WERI-Rb-1 (cell line): ENCODE data around the gene SLC2A4.

Source experiments
- DNase-seq: peaks from one replicate; pipeline ENCODE4 v3.0.0-alpha.2; 2020
- H3K27ac ChIP-seq: fragments of 250-450 bp; sonication (Bioruptor Pico); 2 replicates; pipeline ENCODE4 v1.5.1; 2020; ENCODE audit warnings: mild to moderate bottlenecking, moderate library complexity
- H3K27me3 ChIP-seq: fragments of 250-450 bp; sonication (Bioruptor Pico); 2 replicates; pipeline ENCODE4 v1.5.1; 2021; ENCODE audit warnings: mild to moderate bottlenecking, low read depth, moderate library complexity; ENCODE audit not compliant: insufficient read depth, severe bottlenecking
- H3K36me3 ChIP-seq: fragments of 250-450 bp; sonication (Bioruptor Pico); 2 replicates; pipeline ENCODE4 v1.5.1; 2020; ENCODE audit warnings: mild to moderate bottlenecking, moderate library complexity
- H3K4me3 ChIP-seq: 2 replicates; pipeline ENCODE4 v1.5.1; 2011; ENCODE audit warnings: low read depth, mild to moderate bottlenecking, control low read depth, low read length
- H3K9me3 ChIP-seq: fragments of 250-450 bp; sonication (Bioruptor Pico); 2 replicates; pipeline ENCODE4 v1.5.1; 2021; ENCODE audit warnings: mild to moderate bottlenecking, moderate library complexity; ENCODE audit not compliant: severe bottlenecking
- TF ChIP-seq, protein P1 (sequence below): IDR thresholded peaks from 2 replicates; pipeline ENCODE4 v1.5.1; 2011; ENCODE audit warnings: low read depth, mild to moderate bottlenecking, control low read depth, inconsistent platforms, low read length

SLC2A4 gene

DNA sequence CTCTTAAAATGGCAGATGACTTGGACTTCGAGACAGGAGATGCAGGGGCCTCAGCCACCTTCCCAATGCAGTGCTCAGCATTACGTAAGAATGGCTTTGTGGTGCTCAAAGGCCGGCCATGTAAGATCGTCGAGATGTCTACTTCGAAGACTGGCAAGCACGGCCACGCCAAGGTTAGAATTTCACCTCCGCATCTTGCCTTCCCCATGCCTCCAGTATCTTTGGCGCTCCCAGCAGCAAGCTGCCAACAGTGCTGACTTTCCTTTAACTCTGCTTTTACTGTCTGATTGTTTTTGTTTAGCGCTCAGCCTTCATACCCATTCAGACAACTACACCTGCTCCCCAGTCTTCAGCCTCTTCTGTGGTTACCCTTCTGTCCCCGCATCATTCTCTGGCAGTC is 28.1 kb downstream of the SLC2A4 start:
- Histone ChIP-seq H3K27ac (no peak overlapping the region), H3K36me3 (peaks cover 57% of the 10 kb centered on the region), H3K4me3 (no peak overlapping the region), H3K27me3 (no peaks in the 10 kb centered on the region), H3K9me3 (no peaks in the 10 kb centered on the region)
- no peak for DNase-seq
- TF ChIP-seq, protein P1, sequence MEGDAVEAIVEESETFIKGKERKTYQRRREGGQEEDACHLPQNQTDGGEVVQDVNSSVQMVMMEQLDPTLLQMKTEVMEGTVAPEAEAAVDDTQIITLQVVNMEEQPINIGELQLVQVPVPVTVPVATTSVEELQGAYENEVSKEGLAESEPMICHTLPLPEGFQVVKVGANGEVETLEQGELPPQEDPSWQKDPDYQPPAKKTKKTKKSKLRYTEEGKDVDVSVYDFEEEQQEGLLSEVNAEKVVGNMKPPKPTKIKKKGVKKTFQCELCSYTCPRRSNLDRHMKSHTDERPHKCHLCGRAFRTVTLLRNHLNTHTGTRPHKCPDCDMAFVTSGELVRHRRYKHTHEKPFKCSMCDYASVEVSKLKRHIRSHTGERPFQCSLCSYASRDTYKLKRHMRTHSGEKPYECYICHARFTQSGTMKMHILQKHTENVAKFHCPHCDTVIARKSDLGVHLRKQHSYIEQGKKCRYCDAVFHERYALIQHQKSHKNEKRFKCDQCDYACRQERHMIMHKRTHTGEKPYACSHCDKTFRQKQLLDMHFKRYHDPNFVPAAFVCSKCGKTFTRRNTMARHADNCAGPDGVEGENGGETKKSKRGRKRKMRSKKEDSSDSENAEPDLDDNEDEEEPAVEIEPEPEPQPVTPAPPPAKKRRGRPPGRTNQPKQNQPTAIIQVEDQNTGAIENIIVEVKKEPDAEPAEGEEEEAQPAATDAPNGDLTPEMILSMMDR: no peak

- Histone ChIP-seq H3K9me3 (no peaks in the 10 kb centered on the region), H3K4me3 (no peak overlapping the region), H3K36me3 (peaks cover 67% of the 10 kb centered on the region), H3K27me3 (no peaks in the 10 kb centered on the region), H3K27ac (no peak overlapping the region)
- no peak for DNase-seq
- TF ChIP-seq, protein P1: no peak
Observed at GRCh38 chr17:7311110-7311705, 29.7 kb downstream of the SLC2A4 start.

DNA sequence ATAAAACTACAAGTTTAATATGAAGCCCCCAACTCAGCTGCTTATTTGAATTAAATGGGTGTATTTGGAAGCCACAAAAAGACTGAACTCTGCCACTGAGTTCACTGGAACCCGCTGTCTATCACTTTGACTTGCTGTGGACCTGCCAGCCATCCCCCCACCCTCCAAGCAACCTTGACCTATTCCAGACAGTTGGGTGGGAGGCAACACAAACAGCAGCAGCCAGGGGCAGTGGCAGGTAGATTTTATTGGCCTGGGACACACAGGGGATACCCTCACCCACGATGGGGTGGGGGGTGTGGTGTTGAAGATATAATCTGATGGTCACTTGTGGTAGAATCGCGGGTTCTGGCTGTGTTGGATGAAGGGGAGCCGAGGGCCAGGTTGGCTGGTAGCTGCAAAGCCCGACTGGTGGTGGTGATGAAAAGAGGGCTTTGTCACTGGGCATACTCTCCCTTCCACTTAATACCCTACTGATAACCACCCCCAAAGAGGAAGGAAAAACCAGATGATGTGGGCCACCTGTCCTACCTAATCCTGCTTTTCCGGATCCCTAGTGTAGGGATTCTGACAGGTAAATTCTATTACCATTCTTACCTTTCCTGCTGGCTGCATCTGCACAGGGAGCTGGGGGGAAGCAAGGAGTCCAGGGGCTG is 31.0 kb downstream of the SLC2A4 start:
- H3K9me3 ChIP-seq: no peaks in the 10 kb centered on the region
- no peak overlapping the region for H3K27ac ChIP-seq
- no peak overlapping the region for H3K4me3 ChIP-seq
- TF ChIP-seq, protein P1: no peak
- no peak for DNase-seq
- peaks cover 76% of the 10 kb centered on the region for H3K36me3 ChIP-seq
- H3K27me3 ChIP-seq: no peaks in the 10 kb centered on the region

DNA sequence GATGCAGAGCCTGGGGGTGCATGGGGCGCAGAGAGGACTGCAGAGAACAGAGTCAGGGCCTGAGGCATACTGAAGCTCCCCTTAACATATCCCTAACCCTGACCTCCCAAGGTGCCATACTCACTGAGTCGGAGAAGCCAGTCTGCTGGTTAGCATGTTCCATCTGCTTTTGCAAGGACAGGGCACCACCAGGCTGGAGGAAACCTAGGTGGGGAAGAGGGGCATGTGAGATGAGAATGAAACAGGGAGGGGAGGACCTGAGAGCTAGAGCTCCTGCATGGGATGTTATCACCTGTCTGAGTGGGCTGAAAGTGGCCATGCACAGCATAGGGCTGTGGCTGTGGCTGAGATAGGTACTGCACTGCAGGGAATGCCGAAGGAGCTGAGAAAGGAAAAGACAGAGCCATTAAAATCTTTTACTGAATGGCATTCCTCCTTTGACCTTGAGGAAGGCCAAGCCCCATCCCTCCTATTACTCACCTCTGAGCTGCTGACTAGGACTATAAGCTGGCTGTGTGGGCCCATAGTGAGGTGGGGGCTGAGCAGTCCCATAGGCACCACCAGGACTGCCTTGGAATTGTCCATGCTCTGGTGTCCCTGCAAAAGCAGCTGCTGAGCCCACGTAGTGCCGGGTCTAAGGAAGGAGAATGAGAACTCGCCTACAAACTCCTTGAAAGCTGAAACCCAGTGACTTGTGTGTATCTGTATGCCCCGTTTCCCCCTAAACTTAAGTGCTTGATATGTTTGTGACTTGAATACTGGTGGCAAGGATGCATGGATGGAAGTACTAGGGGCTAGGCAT is 31.8 kb downstream of the SLC2A4 start:
- TF ChIP-seq, protein P1: peak; percentile 16; the same call in 1 of the 2 replicates
- no peaks in the 10 kb centered on the region for H3K9me3 ChIP-seq
- no peaks in the 10 kb centered on the region for H3K27me3 ChIP-seq
- H3K27ac ChIP-seq: no peak overlapping the region; the same call in 1 of the 2 replicates
- H3K4me3 ChIP-seq: no peak overlapping the region
- peaks cover 82% of the 10 kb centered on the region for H3K36me3 ChIP-seq
- DNase-seq: no peak

GRCh38 chr17:7313890-7314718 is 32.6 kb downstream of the SLC2A4 start:
- H3K27me3 ChIP-seq: no peaks in the 10 kb centered on the region
- H3K36me3 ChIP-seq: peaks cover 85% of the 10 kb centered on the region
- H3K9me3 ChIP-seq: no peaks in the 10 kb centered on the region
- TF ChIP-seq, protein P1: no peak
- H3K4me3 ChIP-seq: peak overlapping the region; percentile 86
- DNase-seq: no peak
- H3K27ac ChIP-seq: peak overlapping the region; percentile 86
